H1 (cell line): Measurements from ENCODE around the gene MID2. TPM values are rescaled to one million over a fixed set of nuclear protein-coding genes. Genes with fewer than 3 reads are reported as not detected.

Experiments used
- GABPA ChIP-seq: IDR thresholded peaks from 2 replicates; pipeline ENCODE4 v1.6.1; 2011; ENCODE audit warnings: mild to moderate bottlenecking, low read length, moderate library complexity, borderline replicate concordance; ENCODE audit not compliant: insufficient read depth
- POLR2AphosphoS5 ChIP-seq: IDR thresholded peaks from 2 replicates; pipeline ENCODE4 v1.6.1; 2011; ENCODE audit warnings: low read depth, low read length
- polyA plus RNA-seq, 7 experiments: library from polyadenylated mRNA; depleted of rRNA in 3 of 7; stranded (reverse) in 5 of 7; unstranded in 2 of 7; fragments of >200 nt in 5 of 7; fragments of 200-250 nt in 2 of 7; gene quantifications; 1 replicate in 5 of 7; 2 replicates in 1 of 7; 4 replicates in 1 of 7; pipeline versions ENCODE4 v1.2.1 to v1.2.3, GENCODE V29; 2011 to 2013; ENCODE audit warnings: missing spikeins in 2 of 7, mixed read lengths in 2 of 7
- total RNA-seq: library from RNA; stranded (reverse); fragmentation: NEBNext Ultra II Directional; extraction: Animal tissue kit (Norgen Biotek cat#: 25700); gene quantifications from 2 replicates; pipeline ENCODE4 v1.2.1, GENCODE V29; 2021

Gene MID2
- total and polyA plus RNA-seq, 2 of the 8 experiments (the other 6 are each of a cell fraction or from before 2014, with no cell fraction given), result 0.98 to 1.7 TPM

DNA sequence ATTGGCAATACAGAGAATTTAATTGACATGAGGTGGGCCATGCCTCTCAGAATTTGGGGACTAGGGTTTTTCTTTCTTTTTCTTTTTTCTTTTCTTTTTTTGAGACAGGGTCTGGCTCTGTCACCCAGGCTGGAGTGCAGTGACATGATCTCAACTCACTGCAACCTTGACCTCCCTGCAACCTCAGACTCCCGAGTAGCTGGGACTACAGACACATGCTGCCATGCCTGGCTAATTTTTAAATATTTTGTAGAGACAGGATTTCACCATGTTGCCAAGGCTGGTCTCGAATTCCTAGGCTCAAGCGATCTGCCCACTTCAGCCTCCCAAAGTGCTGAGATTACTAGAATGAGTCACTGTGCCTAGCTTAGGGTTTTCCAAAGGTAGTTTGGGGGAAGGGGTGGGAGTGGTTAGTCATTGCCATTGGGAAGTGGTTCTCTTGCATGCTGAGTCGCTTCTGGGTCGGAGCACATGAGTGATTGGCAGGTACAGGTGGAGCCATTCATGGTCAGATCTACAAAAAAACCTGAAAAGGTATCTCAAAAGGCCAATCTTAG is 54.5 kb downstream of the MID2 start (continued):
- no peak for TF ChIP-seq GABPA
- no peak for TF ChIP-seq POLR2AphosphoS5
